HL-60 (cell line): ENCODE results near the gene DNAJC8.

Experiments used
- DNase-seq, 2 experiments: peaks; one replicate each; pipeline ENCODE4 v3.0.0-alpha.2; 2010 to 2020; ENCODE audit warnings: low read depth in 1 of 2, low spot score in 1 of 2
- H3K27ac ChIP-seq: fragments of 250-450 bp; sonication (Bioruptor Pico); replicated peaks from 2 replicates; pipeline ENCODE4 v1.5.1; 2020; ENCODE audit warnings: mild to moderate bottlenecking, moderate library complexity
- H3K27me3 ChIP-seq: fragments of 250-450 bp; sonication (Bioruptor Pico); 2 replicates; pipeline ENCODE4 v1.5.1; 2021; ENCODE audit warnings: mild to moderate bottlenecking, moderate library complexity; ENCODE audit not compliant: insufficient read depth, poor library complexity, severe bottlenecking
- H3K4me3 ChIP-seq: replicated peaks from 2 replicates; pipeline ENCODE4 v1.5.1; 2011; ENCODE audit warnings: mild to moderate bottlenecking, control low read depth, low read length; ENCODE audit not compliant: insufficient read depth
- CTCF ChIP-seq: IDR thresholded peaks from one replicate; pipeline ENCODE4 v1.5.1; 2011; ENCODE audit warnings: low read length, control low read depth, inconsistent platforms; ENCODE audit not compliant: insufficient read depth
- GABPA ChIP-seq: IDR thresholded peaks from 2 replicates; pipeline ENCODE4 v1.6.1; 2012; ENCODE audit warnings: low read depth
- POLR2AphosphoS5 ChIP-seq: IDR thresholded peaks from 2 replicates; pipeline ENCODE4 v1.6.1; 2012; ENCODE audit warnings: low read depth
- REST ChIP-seq: IDR thresholded peaks from 2 replicates; pipeline ENCODE4 v1.6.1; 2012; ENCODE audit warnings: low read depth; ENCODE audit not compliant: insufficient replicate concordance
- SPI1 ChIP-seq: IDR thresholded peaks from 2 replicates; pipeline ENCODE4 v1.6.1; 2012; ENCODE audit warnings: low read depth, mild to moderate bottlenecking, borderline replicate concordance

Gene DNAJC8

GRCh38 chr1:28244549-28245251 lies 11.9 kb upstream of the DNAJC8 start:
- H3K27me3 ChIP-seq, result no peaks in the 10 kb centered on the region
- no peak overlapping the region for H3K4me3 ChIP-seq
- H3K27ac ChIP-seq, result no peak overlapping the region
- TF ChIP-seq CTCF (no peak), POLR2AphosphoS5 (no peak), GABPA (no peak), REST (no peak), SPI1 (no peak)
- DNase-seq, result no peak

- DNase-seq, result no peak
- TF ChIP-seq SPI1 (no peak), GABPA (no peak), CTCF (no peak), REST (no peak), POLR2AphosphoS5 (no peak)
- Histone ChIP-seq H3K27me3 (no peaks in the 10 kb centered on the region), H3K4me3 (no peak overlapping the region), H3K27ac (peak overlapping the region; percentile 21; the same call in 1 of the 2 replicates)
Observed at GRCh38 chr1:28243685-28244311, 11.0 kb upstream of the DNAJC8 start.

GRCh38 chr1:28241638-28242241 lies 8.9 kb upstream of the DNAJC8 start:
- no peak for TF ChIP-seq CTCF
- no peak for TF ChIP-seq POLR2AphosphoS5
- no peak for TF ChIP-seq GABPA
- no peak for TF ChIP-seq REST
- TF ChIP-seq SPI1, result no peak
- DNase-seq, result no peak
- no peak overlapping the region for H3K27ac ChIP-seq
- no peak overlapping the region for H3K4me3 ChIP-seq
- H3K27me3 ChIP-seq, result no peaks in the 10 kb centered on the region
